GM18907 (cell line): ENCODE results near the gene AIFM1.
"Not testable (repeated sequence)": the region's sequence is repeated elsewhere in the genome, so short reads cannot be mapped to it uniquely, and the experiment has no call there.

ENCODE experiments used
- ATAC-seq: cut with Tn5 transposase; IDR thresholded peaks from one replicate; pipeline ENCODE4 v1.9.1; 2021; ENCODE audit warnings: mild to moderate bottlenecking, moderate library complexity; ENCODE audit not compliant: unreplicated experiment

The AIFM1 gene

GRCh38 chrX:130120746-130121504, 44.7 kb downstream of the AIFM1 start:
- ATAC-seq = peak; percentile 69

GRCh38 chrX:130120321-130120731, 45.3 kb downstream of the AIFM1 start:
- peak; percentile 38 for ATAC-seq

DNA sequence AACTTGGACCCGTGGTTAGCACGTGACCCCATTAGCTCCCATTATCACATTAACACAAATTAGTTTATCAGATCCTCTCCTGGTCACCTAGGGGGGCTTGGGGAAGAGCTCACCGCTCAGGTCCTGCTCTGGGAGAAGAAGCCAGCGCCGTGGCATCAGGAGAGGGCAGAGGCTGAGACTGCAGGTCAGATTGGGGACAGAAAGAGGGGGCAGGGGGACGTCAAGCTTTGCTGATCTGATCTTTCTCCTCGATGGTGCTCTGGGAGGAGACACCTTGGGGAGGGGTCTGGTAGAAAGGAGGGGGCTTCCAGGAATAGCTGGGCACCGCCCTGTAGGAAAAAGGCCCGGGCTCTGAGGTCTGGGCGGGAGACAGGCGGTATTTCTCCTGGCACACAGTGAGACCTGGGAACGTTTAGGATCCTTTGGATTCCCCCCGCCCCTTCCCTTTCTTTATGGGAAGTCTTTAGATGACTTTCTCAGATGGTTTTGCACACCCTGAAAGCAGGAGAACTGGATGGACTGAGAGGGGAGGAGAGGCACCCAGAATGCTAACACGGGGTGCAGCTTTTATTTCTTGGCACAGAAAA, 46.2 kb downstream of the AIFM1 start:
- ATAC-seq = no peak

GRCh38 chrX:130118441-130119311, 47.0 kb downstream of the AIFM1 start:
- no peak for ATAC-seq

DNA sequence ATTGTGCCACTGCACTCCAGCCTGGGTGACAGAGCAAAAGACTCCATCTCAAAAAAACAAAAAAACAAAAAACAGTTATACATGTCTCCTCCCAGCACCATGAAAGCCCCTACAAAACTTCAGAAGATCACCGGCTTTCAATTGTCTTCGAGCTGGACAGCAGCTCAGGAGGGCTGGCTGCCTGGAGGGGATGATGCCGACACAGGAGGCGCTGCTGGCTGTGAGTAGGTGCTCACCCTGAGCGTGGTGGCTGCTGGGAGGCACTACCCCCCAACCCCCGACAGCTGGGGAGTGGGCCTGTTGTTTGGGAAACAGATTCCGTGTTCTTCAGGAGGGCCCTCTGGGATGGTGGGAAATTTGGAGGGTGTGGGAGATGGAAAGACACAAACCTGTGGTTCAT, 48.5 kb downstream of the AIFM1 start:
- ATAC-seq = no peak

GRCh38 chrX:130115119-130115885, 50.3 kb downstream of the AIFM1 start:
- ATAC-seq = not testable (repeated sequence)

GRCh38 chrX:130114141-130114588, 51.5 kb downstream of the AIFM1 start:
- no peak for ATAC-seq

DNA sequence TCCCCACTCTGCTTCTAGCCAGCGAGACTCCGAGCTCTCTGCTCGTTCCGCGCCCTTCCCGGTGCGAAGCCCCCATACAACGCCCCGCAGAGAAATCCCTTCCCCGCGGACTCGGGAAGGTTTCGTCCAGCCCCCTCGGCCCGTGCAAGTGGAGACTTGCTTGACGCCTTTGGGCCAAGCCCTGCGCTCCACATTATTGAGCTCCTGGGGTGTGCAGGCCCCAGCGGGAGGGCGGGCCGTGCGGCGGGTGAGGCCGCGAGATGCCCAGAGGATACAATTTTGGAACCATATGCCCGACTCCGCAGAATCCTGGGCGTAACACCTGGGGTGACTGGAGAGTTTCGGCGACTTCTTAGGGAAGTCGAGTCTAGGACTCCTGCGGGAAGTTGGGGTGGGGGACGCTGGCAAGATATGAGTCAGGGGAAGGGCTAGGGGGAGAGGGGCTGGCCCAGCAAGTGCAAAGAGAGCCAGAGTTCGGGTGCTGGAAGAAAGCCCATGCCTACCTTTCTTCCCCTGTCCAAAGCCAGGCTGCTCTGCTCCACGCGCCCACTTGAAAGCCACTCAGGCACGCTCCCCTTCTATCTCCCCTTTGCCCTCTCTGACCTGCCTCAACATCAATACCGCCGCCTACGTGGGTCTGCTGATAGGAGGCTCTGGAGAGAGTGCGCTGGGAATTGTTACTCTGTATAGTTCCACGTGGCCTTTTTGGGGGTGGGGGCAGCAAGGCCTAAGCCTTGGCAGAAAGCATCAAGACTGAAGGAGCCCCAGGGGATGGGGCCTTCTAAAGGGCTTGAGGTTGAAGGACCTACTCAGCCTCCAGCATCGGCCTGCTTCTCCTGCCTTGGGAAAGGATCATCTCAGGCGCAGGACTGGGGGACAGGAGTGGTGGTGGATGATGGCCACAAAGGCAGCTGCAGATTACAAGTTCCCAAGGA, 54.2 kb downstream of the AIFM1 start:
- ATAC-seq = no peak

- ATAC-seq = peak; percentile 29
These were observed 55.0 kb downstream of the AIFM1 start, which contains the start of gene ELF4 for GRCh38 chrX:130110379-130111219. Gene ELF4, minus strand, starts transcription at chrX:130110497. Its CDS starts 29,167 bp downstream, at chrX:130081330.

GRCh38 chrX:130109429-130110378, 55.9 kb downstream of the AIFM1 start:
- no peak for ATAC-seq

DNA sequence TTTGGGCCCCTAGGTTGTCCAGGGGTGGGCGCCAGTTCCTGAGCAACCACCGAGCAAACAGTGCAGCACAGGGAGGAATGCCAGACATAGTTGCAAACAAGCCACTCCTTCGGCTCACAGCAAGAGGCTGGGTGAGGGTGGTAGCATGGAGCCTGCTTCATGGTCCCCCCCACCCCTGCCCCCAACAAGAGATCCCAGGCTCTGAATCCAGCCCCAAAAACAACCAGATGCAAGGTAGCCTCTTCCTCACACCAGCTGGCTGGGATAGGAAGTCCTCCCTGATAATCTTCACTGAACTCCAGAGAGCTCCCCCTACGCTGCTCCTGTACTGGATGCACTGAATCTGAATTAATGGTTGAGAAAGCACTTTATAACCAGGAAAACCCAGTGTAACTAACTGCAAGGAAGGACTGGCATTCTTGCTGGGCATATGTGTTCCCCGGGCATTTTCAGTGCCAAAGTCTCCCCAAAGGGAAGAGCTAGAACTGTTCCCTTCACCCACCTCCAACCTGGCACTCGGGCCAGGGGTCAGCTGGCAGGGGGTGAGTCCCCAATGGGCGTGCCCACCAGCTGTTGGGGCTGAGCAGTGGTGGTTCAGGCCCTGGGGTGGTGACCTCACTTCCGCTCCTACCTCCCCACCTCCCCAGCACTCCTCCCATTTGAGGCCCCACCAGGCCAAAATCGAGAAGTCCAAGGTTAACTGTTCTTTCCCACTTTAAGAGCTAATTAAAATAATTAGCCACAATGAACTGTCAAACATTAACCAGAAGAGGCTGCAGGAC, 56.8 kb downstream of the AIFM1 start:
- peak; percentile 83 for ATAC-seq

GRCh38 chrX:130106071-130106470, 59.6 kb downstream of the AIFM1 start:
- ATAC-seq = no peak

DNA sequence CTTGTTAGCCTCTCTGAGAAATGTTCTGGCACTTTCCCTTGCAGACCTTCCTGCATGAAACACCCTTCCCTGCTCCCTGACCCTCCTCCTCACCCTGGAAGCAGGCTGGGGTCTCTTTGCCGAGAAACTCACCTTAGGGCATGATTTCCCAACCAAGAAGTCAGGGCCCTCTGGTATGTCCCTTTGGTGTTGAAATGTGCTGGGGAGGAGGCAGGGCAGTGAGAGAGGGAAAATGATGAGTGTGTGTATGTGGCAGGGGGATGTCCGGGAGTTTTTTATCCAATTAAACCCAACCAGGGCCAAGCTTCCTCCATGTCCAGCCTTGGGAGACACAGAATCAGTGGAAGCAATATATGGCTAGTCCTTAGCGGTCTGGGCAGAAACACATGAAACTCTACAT, 60.4 kb downstream of the AIFM1 start:
- ATAC-seq = no peak

DNA sequence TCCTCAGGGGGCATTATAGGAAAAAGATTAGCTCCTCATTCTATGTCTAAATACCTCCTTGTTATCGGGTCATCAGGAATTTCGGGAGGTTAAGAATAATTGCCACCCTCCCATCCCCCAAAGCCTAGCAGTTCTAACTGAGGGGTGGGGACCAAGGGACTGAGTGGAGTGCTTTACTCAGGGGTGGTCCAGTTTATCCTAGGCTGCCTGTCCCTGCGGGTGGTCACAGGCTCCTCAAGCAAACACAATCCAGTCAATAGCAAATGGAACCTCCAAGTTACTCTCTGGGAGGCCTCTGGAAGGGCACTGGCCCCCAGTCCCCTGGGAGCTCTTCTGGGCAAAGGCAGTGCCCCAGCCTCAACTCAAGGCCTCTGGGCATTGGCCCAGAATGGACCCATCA, 62.0 kb downstream of the AIFM1 start:
- ATAC-seq = no peak

- ATAC-seq = no peak
These were observed 65.5 kb downstream of the AIFM1 start for GRCh38 chrX:130100180-130100579.

- ATAC-seq = no peak
These were observed 67.5 kb downstream of the AIFM1 start for GRCh38 chrX:130098210-130098552.
